Posterior cingulate gyrus (tissue), 11 donors: ENCODE measurements around the gene SMYD4.
"Not testable (repeated sequence)": the region's sequence is repeated elsewhere in the genome, so short reads cannot be mapped to it uniquely, and the experiment has no call there.

ENCODE experiments used
- DNase-seq, 10 donors: peaks; one replicate each; pipeline versions ENCODE4 v3.0.0 to v3.0.0-alpha.2; 2020 to 2021; ENCODE audit warnings: mixed read lengths in 3 of 10
- intact Hi-C: fragments of 100-400 bp; cut with DNase I; formaldehyde crosslinking; loops from one replicate; pipeline ENCODE4 v1.15.1; 2023

The SMYD4 gene

DNA sequence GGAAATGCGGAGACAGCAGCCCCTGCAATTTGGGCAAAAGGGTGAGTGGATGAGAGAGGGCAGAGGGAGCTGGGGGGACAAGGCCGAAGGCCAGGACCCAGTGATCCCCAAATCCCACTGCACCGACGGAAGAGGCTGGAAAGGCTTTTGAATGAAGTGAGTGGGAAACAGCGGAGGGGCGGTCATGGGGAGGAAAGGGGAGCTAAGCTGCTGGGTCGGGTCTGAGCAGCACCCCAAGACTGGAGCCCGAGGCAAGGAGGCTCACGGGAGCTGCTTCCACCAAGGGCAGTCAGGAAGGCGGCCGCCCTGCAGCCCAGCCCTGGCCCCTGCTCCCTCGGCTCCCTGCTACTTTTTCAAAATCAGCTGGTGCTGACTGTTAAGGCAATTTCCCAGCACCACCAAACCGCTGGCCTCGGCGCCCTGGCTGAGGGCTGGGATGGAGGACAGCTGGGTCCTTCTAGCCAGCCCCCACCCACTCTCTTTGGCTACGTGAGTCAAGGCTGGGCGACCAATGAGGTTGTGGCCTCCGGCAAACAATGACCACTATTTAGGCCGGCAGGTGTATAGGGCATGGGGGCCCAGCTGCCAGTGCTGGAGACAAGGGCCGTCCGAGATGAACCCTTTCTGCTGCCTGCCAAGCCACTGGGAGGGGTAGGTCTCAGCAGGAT, 67.3 kb downstream of the SMYD4 start:
- DNase-seq, result peak in 1 of 10 donors; percentile 87
- intact Hi-C loops, result no loop called here

DNA sequence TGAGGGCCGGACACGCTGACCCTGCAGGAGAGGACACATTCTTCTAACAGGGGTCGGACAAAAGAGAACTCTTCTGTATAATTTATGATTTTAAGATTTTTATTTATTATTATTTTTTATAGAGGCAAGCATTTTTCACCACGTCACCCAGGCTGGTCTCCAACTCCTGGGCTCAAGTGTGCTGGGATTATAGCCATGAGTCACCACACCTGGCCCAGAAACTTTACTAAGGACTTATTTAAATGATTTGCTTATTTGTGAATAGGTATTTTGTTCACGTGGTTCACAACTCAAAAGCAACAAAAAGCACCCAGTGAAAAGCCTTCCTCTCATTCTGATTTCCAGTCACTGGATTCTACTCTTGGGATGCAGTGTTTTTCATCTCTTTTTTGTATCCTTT, 70.2 kb downstream of the SMYD4 start:
- no peak for DNase-seq
- intact Hi-C loops, result no loop called here

DNA sequence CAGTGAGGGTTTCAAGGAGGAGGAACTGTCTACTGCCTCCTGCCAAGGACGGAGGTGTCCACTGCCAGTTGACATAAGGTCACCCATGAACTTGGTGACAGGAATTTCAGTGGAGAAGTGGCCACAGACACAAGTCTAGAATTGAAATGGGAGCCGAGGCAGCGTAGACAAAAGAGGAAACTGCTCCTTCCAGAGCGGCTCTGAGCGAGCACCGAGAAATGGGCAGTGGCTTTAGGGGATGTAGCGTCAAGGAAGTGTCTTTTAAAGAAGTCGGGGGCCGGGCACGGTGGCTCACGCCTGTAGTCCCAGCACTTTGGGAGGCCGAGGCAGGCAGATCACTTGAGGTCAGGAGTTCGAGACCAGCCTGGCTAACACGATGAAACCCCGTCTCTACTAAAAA, 70.9 kb downstream of the SMYD4 start:
- no peak for DNase-seq
- intact Hi-C loops, result no loop called here

- no peak for DNase-seq
- intact Hi-C loops, result no loop called here
Observed at GRCh38 chr17:1755827-1756262, 73.9 kb downstream of the SMYD4 start.

- peak in 6 of 10 donors; percentile 36 to 91 (median 72) for DNase-seq
- intact Hi-C loops, result no loop called here
Observed at GRCh38 chr17:1755252-1755826, 74.4 kb downstream of the SMYD4 start.

DNA sequence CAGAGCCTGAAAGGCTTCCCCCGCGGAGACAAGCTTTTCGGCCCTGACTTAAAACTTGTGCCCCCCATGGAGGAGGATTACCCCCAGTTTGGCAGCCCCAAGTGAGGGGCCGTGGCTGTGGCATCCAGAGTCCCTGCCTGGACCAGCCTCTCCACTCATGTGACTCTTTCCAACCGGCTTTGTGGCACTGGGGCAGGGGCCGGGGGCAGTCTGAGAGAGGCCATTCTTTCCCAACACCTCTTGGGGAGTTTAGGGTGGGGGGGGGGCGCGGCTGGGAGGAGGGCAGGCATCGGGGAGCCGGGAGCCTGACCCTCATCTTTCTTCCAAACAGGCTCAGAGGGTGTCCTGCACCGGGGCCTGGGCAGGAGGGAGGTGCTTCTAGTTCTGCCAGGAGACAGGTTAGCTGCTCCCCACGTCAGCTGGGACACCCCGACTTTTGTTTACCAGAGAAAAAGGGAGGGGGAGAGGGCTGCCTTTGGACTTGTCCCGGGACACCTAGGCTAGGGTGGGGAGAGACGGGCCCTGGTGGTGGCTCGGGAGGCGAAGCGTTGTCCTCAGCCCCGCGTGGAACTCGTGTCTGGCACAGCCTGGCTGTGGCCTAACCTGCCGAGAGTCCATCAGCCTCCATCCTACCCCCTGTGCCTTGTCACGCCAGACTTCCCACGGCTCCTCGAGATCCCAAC, 75.1 kb downstream of the SMYD4 start:
- intact Hi-C loops, result no loop called here
- DNase-seq, result no peak

DNA sequence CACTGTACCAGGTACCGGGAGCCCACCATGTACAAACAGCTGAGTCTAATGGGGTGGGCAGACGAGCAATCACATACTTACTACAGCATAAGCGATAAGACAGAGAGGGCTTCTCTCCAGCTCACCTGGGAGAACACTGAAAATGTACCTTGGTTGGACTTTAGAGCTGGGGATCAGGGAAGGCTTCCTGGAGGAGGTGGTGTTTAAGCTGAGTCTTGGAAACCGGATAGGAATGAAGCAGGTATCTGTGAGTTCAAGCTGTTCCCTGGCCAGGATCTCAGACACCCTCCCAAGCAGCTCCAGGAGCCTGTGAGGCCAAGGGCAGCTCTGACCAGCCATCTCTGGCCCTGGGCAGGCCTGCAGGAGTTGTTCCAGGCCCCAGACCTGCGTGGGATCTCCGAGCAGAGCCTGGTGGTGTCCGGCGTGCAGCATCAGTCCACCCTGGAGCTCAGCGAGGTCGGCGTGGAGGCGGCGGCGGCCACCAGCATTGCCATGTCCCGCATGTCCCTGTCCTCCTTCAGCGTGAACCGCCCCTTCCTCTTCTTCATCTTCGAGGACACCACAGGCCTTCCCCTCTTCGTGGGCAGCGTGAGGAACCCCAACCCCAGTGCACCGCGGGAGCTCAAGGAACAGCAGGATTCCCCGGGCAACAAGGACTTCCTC, 75.8 kb downstream of the SMYD4 start:
- intact Hi-C loops, result no loop called here
- DNase-seq, result no peak

DNA sequence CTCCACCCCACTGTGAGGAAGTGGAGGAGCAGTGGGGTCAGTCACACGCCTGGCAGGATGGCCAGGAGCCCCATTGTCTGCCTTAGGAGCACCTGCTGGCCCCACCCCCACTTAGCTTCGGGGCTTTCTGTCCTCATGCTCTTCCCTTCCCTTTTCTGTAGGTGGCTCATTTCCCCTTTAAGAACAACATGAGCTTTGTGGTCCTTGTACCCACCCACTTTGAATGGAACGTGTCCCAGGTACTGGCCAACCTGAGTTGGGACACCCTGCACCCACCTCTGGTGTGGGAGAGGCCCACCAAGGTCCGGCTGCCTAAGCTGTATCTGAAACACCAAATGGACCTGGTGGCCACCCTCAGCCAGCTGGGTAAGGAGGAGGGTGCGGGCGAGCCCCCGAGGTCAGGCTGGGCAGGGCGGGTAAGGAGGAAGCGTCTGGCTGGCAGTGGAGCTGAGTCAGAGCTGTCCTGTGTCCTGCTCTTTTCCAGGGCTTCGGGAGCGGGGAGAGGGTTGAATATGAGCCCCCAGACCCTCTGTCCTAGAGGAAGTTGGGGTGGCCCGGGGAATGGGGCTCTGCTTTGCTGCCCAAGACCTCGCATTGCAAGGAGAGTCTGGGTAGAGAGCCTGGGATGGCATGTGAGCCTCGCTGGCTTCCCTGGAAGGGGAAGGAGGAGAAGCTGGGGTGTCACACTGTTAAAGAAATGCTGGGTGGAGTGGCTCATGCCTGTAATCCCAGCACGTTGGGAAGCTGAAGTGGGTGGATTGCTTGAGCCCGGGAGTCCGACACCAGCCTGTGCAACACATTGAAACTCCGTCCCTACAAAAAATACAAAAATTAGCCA, 77.1 kb downstream of the SMYD4 start:
- no peak for DNase-seq
- intact Hi-C loops, result no loop called here

GRCh38 chr17:1750628-1751027, 79.1 kb downstream of the SMYD4 start:
- intact Hi-C loops, result no loop called here
- no peak for DNase-seq

DNA sequence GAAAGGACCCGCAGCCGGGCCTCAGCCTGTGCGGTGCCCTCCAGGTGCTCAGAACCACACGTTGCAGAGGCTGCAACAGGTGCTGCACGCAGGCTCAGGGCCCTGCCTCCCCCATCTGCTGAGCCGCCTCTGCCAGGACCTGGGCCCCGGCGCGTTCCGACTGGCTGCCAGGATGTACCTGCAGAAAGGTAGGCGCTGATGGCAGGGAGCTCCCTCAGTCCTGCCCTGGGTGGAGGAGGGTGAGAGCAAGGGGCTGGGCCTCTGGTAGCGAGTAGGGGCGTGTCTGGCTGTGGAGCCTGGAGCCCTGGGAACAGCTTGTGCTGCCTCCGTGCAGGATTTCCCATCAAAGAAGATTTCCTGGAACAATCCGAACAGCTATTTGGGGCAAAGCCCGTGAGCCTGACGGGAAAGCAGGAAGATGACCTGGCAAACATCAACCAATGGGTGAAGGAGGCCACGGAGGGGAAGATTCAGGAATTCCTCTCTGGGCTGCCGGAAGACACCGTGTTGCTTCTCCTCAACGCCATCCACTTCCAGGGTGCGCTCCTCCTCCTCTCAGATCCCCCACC, 82.6 kb downstream of the SMYD4 start:
- peak in 1 of 10 donors; percentile 54 for DNase-seq
- intact Hi-C loops, result no loop called here

- intact Hi-C loops, result no loop called here
- no peak for DNase-seq
Observed at GRCh38 chr17:1745513-1746020, 84.1 kb downstream of the SMYD4 start.

DNA sequence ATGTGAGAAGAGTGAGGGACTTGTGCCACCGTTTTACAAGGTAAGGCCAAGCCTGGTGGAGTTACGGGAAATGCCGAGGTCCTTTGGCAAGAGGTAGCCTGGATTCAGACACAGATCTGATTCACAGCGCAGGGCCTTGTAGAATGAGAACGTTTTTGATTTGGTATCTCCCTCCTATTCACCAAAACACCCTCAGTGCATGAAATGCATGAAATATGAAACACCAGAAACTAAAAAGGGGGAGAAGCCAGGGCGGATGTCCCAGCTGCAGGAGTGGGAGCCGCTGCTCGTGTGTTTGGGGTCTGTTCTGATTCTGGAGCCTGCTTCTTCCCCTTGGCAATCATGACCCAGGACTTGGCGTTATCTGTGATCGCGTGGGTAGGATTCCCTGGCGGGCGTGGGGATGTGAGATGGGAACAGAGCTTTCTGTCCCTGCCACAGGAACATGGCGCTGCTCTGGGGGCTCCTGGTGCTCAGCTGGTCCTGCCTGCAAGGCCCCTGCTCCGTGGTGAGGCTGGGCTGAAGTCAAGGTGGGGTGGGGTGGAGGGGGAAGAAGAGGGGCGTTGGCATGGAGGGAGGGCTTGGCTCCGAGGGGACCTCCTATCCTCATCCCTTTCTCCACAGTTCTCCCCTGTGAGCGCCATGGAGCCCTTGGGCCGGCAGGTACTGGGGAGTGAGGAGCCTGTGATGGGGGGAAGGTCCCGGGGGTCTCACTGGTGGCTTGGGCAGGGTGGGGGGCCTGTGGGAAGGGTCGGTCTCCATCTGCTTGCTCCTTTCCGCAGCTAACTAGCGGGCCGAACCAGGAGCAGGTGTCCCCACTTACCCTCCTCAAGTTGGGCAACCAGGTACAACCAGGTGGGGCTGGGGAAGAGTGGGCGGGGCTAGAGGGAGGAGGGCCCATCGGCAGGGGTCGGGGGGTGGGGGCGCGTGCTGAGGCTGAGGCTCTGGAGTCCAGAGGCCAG, 84.9 kb downstream of the SMYD4 start:
- intact Hi-C loops, result no loop called here

DNA sequence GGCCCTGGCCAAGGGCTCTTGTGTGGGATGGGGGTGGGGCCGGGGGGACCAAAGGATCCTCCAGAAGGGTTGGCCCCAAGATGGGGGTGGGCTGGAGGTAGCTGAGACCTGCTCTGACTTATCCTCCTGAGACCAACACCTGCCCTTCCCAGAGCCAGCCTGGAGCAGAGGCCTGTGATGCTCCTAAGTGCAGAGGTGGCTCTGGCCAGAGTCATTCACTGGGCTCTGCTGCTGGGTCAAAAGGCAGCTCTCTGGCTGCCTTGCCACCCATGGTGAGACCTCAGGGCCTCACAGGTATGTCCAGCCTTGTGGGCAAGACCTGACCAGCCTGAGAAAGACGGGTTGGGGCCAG, 86.6 kb downstream of the SMYD4 start:
- intact Hi-C loops, result no loop called here

More for the DNA sequence above, 84.9 kb downstream of the SMYD4 start:
- peak in 1 of 10 donors; percentile 61 for DNase-seq

GRCh38 chr17:1742371-1743087, 87.2 kb downstream of the SMYD4 start, which contains the start of gene SERPINF2:
Gene SERPINF2, plus strand, starts transcription at chr17:1742871. Its CDS starts 2,125 bp downstream, at chr17:1744996.
- intact Hi-C loops, result no loop called here
- DNase-seq, result no peak

More for the DNA sequence above, 86.6 kb downstream of the SMYD4 start:
- DNase-seq, result peak in 1 of 10 donors; percentile 50

DNA sequence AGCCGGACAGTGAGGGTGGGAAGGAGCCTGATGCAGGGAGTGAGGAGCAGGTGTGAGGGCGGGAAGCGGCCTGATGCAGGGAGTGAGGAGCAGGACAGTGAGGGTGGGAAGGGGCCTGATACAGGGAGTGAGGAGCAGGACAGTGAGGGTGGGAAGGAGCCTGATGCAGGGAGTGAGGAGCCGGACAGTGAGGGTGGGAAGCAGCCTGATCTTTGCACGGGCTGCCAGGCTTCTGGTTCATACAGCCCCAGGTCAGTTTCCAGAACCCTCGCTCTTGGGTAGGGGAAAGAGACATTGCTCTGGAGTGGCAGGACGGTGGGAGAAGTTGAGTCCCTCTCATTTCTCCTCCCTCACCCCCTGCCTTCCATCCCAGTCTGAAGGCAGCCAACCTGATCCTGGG, 87.8 kb downstream of the SMYD4 start:
- intact Hi-C loops, DNase-seq: not testable (repeated sequence)

- DNase-seq, result peak in 1 of 10 donors; percentile 54
- intact Hi-C loops, result no loop called here
Observed at GRCh38 chr17:1737531-1738291, 92.0 kb downstream of the SMYD4 start.
